Neural cell (in vitro differentiated cells): ENCODE data around the gene SUMO3. TPM values are rescaled to one million over a fixed set of nuclear protein-coding genes. Genes with fewer than 3 reads are reported as not detected.

Experiments
- polyA plus RNA-seq: library from polyadenylated mRNA; depleted of rRNA; stranded (reverse); fragments of >200 nt; gene quantifications from 2 replicates; pipeline ENCODE4 v1.2.3, GENCODE V29; 2014

Gene SUMO3
- polyA plus RNA-seq, 1 donor from 2014 or later, result 113 TPM

Other genes with a start within 250 kb of the SUMO3 start
- gene KRTAP10-4, start 244.3 kb downstream of the SUMO3 start, polyA plus RNA-seq, result not detected in 2 replicates
- gene KRTAP10-5, start 237.5 kb downstream of the SUMO3 start, polyA plus RNA-seq, result not detected in 2 replicates
- gene KRTAP10-6, start 225.6 kb downstream of the SUMO3 start, polyA plus RNA-seq, result not detected in 2 replicates
- gene KRTAP10-7, start 217.5 kb downstream of the SUMO3 start, polyA plus RNA-seq, result not detected in 2 replicates
- not detected in 2 replicates for gene KRTAP10-8, start 206.0 kb downstream of the SUMO3 start, polyA plus RNA-seq
- gene KRTAP10-9, start 191.0 kb downstream of the SUMO3 start, polyA plus RNA-seq, result not detected in 2 replicates
- not detected in 2 replicates for gene KRTAP10-10, start 180.7 kb downstream of the SUMO3 start, polyA plus RNA-seq
- not detected in 2 replicates for gene KRTAP10-11, start 171.6 kb downstream of the SUMO3 start, polyA plus RNA-seq
- gene KRTAP12-4, start 163.4 kb downstream of the SUMO3 start, polyA plus RNA-seq, result not detected in 2 replicates
- gene KRTAP12-3, start 160.1 kb downstream of the SUMO3 start, polyA plus RNA-seq, result not detected in 2 replicates
- gene KRTAP12-2, start 151.1 kb downstream of the SUMO3 start, polyA plus RNA-seq, result not detected in 2 replicates
- gene KRTAP12-1, start 135.9 kb downstream of the SUMO3 start, polyA plus RNA-seq, result not detected in 2 replicates
- not detected in 2 replicates for gene KRTAP10-12, start 120.9 kb downstream of the SUMO3 start, polyA plus RNA-seq
- gene TSPEAR, start 106.5 kb downstream of the SUMO3 start, polyA plus RNA-seq, result 0.19 TPM in 1 of 2 replicates, not detected in the other
- gene UBE2G2, start 16.2 kb downstream of the SUMO3 start, polyA plus RNA-seq, result 116 and 127 TPM in 2 replicates
- 152 and 170 TPM in 2 replicates for gene PTTG1IP, start 55.6 kb upstream of the SUMO3 start, polyA plus RNA-seq
- gene ITGB2, start 102.8 kb upstream of the SUMO3 start, polyA plus RNA-seq, result not detected in 2 replicates
- gene SLX9, start 122.0 kb upstream of the SUMO3 start, polyA plus RNA-seq, result 15.4 and 23.2 TPM in 2 replicates